DND-41 (cell line): ENCODE measurements around the gene KATNAL1.

Source experiments
- EZH2 ChIP-seq: IDR thresholded peaks from 3 replicates; pipeline ENCODE4 v1.6.1; 2012; ENCODE audit warnings: borderline replicate concordance, low read depth, mild to moderate bottlenecking, moderate library complexity, low read length, inconsistent platforms; ENCODE audit not compliant: severe bottlenecking
- TF ChIP-seq, protein P1 (sequence below): IDR thresholded peaks from 2 replicates; pipeline ENCODE4 v1.5.1; 2012; ENCODE audit warnings: borderline replicate concordance, low read length, moderate library complexity, mild to moderate bottlenecking; ENCODE audit not compliant: poor library complexity, severe bottlenecking; ENCODE audit errors: extremely low read depth

DNA sequence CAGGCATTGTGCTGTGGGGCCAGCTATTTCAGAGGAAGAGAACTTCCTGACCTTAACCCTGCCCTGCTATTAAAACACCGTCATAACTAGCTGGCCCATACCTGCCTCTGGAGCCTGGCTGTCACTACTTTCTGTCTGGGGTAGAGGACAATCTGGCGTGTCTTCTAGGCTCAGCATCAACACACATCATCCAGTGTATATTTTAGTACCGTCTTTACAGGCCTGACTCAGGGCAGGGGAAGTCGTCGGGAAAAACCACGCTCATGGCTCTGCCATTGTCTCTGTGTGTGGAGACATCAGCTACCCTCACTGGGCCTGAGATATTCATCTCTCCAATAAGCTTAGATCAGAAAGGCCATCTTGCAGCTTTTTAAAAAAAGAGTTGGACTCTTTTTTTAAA lies 151.1 kb downstream of the KATNAL1 start:
- TF ChIP-seq, protein P1, sequence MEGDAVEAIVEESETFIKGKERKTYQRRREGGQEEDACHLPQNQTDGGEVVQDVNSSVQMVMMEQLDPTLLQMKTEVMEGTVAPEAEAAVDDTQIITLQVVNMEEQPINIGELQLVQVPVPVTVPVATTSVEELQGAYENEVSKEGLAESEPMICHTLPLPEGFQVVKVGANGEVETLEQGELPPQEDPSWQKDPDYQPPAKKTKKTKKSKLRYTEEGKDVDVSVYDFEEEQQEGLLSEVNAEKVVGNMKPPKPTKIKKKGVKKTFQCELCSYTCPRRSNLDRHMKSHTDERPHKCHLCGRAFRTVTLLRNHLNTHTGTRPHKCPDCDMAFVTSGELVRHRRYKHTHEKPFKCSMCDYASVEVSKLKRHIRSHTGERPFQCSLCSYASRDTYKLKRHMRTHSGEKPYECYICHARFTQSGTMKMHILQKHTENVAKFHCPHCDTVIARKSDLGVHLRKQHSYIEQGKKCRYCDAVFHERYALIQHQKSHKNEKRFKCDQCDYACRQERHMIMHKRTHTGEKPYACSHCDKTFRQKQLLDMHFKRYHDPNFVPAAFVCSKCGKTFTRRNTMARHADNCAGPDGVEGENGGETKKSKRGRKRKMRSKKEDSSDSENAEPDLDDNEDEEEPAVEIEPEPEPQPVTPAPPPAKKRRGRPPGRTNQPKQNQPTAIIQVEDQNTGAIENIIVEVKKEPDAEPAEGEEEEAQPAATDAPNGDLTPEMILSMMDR, result no peak
- no peak for TF ChIP-seq EZH2
